Smooth muscle cell (in vitro differentiated cells): Measurements from ENCODE around the gene SLC30A10. TPM values are rescaled to one million over a fixed set of nuclear protein-coding genes. Genes with fewer than 3 reads are reported as not detected.
"Not testable (repeated sequence)": the region's sequence is repeated elsewhere in the genome, so short reads cannot be mapped to it uniquely, and the experiment has no call there.

Experiments
- DNase-seq: peaks from one replicate; lab custom pipeline; 2025; ENCODE audit not compliant: unreplicated experiment; lab: John Stamatoyannopoulos, UW
- H2AFZ ChIP-seq: fragments of 200-600 bp; sonication (generic); 2 replicates; pipeline ENCODE4 v1.6.0; 2016; ENCODE audit warnings: antibody characterized with exemption, low read depth, mild to moderate bottlenecking
- H3F3A ChIP-seq: fragments of 200-600 bp; sonication (generic); 2 replicates; pipeline ENCODE4 v1.6.0; 2017; ENCODE audit warnings: antibody characterized with exemption, low read depth
- H3K27ac ChIP-seq: fragments of 200-600 bp; sonication (generic); 2 replicates; pipeline ENCODE4 v1.5.1; 2016; ENCODE audit warnings: low read depth, mild to moderate bottlenecking
- H3K27me3 ChIP-seq: fragments of 200-600 bp; sonication (generic); 2 replicates; pipeline ENCODE4 v1.6.1; 2016; ENCODE audit warnings: low read depth, mild to moderate bottlenecking
- H3K36me3 ChIP-seq: fragments of 200-600 bp; sonication (generic); 2 replicates; pipeline ENCODE4 v1.5.1; 2016; ENCODE audit warnings: low read depth
- H3K4me1 ChIP-seq: fragments of 200-600 bp; sonication (generic); 2 replicates; pipeline ENCODE4 v1.5.1; 2016; ENCODE audit warnings: low read depth
- H3K4me2 ChIP-seq: fragments of 200-600 bp; sonication (generic); 2 replicates; pipeline ENCODE4 v1.6.0; 2016; ENCODE audit warnings: mild to moderate bottlenecking
- H3K4me3 ChIP-seq: fragments of 200-600 bp; sonication (generic); 2 replicates; pipeline ENCODE4 v1.5.1; 2016; ENCODE audit warnings: mild to moderate bottlenecking
- H3K79me2 ChIP-seq: fragments of 200-600 bp; sonication (generic); 2 replicates; pipeline ENCODE4 v1.6.0; 2016; ENCODE audit warnings: low read depth, mild to moderate bottlenecking
- H3K9ac ChIP-seq: fragments of 200-600 bp; sonication (generic); 2 replicates; pipeline ENCODE4 v1.6.0; 2016; ENCODE audit warnings: low read depth
- H3K9me3 ChIP-seq: fragments of 200-600 bp; sonication (generic); replicated peaks from 2 replicates; pipeline ENCODE4 v1.5.1; 2016; ENCODE audit warnings: low read depth
- H4K20me1 ChIP-seq: fragments of 200-600 bp; sonication (generic); 2 replicates; pipeline ENCODE4 v1.6.0; 2016; ENCODE audit warnings: low read depth
- CTCF ChIP-seq: fragments of 200-600 bp; sonication (generic); IDR thresholded peaks from 2 replicates; pipeline ENCODE4 v1.5.1; 2017; ENCODE audit warnings: borderline replicate concordance, mild to moderate bottlenecking, antibody characterized with exemption; ENCODE audit not compliant: insufficient read depth, poor library complexity, severe bottlenecking
- WGBS: methylation state at CpG from one replicate; pipeline ENCODE4 v1.1.7; 2016; ENCODE audit warnings: low lambda C conversion rate; 5-methylcytosine and 5-hydroxymethylcytosine counted together
- polyA plus RNA-seq: library from polyadenylated mRNA; unstranded; fragments of >200 nt; fragmentation: Nextera tagmentation; extraction: Ambion mirVana; gene quantifications from 2 replicates; pipeline ENCODE4 v1.2.1, GENCODE V29; 2016
- total RNA-seq: library from RNA; depleted of rRNA; stranded (reverse); fragments of >200 nt; gene quantifications from 2 replicates; pipeline ENCODE4 v1.2.3, GENCODE V29; 2014

SLC30A10 gene
- total and polyA plus RNA-seq, 2 experiments from 2014 or later, result not detected

- no peaks in the 10 kb centered on the region for H4K20me1 ChIP-seq
- no peaks in the 10 kb centered on the region for H3K36me3 ChIP-seq
- H3F3A ChIP-seq, result no peaks in the 10 kb centered on the region
- DNase-seq, result no peak
- H2AFZ ChIP-seq, result no peak overlapping the region
- no CpG with 5 or more reads among the region's 1 CpG for WGBS
- no peak for TF ChIP-seq CTCF
- no peaks in the 10 kb centered on the region for H3K4me1 ChIP-seq
- H3K4me3 ChIP-seq, result no peak overlapping the region
- no peaks in the 10 kb centered on the region for H3K79me2 ChIP-seq
- no peak overlapping the region for H3K9ac ChIP-seq
- H3K27me3 ChIP-seq, result peaks cover 4% of the 10 kb centered on the region
- no peaks in the 10 kb centered on the region for H3K9me3 ChIP-seq
- no peak overlapping the region for H3K4me2 ChIP-seq
- no peak overlapping the region for H3K27ac ChIP-seq
Measured at GRCh38 chr1:219900882-219901281, 27.5 kb downstream of the SLC30A10 start.

GRCh38 chr1:219900201-219900600, 28.2 kb downstream of the SLC30A10 start:
- H3K36me3 ChIP-seq, result no peaks in the 10 kb centered on the region
- H3K4me1 ChIP-seq, result no peaks in the 10 kb centered on the region
- no peaks in the 10 kb centered on the region for H3K79me2 ChIP-seq
- no peaks in the 10 kb centered on the region for H4K20me1 ChIP-seq
- H3K4me3 ChIP-seq, result no peak overlapping the region
- TF ChIP-seq CTCF, result no peak
- no peaks in the 10 kb centered on the region for H3K9me3 ChIP-seq
- H2AFZ ChIP-seq, result no peak overlapping the region
- 77% methylated on average over 1 of the region's 1 CpG for WGBS
- peaks cover 10% of the 10 kb centered on the region for H3K27me3 ChIP-seq
- H3K27ac ChIP-seq, result no peak overlapping the region
- no peak overlapping the region for H3K4me2 ChIP-seq
- H3K9ac ChIP-seq, result no peak overlapping the region
- no peaks in the 10 kb centered on the region for H3F3A ChIP-seq
- no peak for DNase-seq

GRCh38 chr1:219898375-219898774, 30.0 kb downstream of the SLC30A10 start:
- Histone ChIP-seq H2AFZ (no peak overlapping the region), H4K20me1 (no peaks in the 10 kb centered on the region), H3K79me2 (no peaks in the 10 kb centered on the region), H3K36me3 (no peaks in the 10 kb centered on the region), H3K27me3 (peaks cover 13% of the 10 kb centered on the region), H3K27ac (no peak overlapping the region), H3K4me2 (no peak overlapping the region), H3K9me3 (no peaks in the 10 kb centered on the region), H3F3A (no peaks in the 10 kb centered on the region), H3K9ac (no peak overlapping the region), H3K4me1 (no peaks in the 10 kb centered on the region), H3K4me3 (no peak overlapping the region)
- no peak for DNase-seq
- TF ChIP-seq CTCF, result no peak
- 85% methylated on average over 5 of the region's 5 CpGs for WGBS

GRCh38 chr1:219897914-219898313, 30.4 kb downstream of the SLC30A10 start:
- Histone ChIP-seq H3K36me3 (no peaks in the 10 kb centered on the region), H2AFZ (no peak overlapping the region), H3K79me2 (no peaks in the 10 kb centered on the region), H3K4me1 (no peaks in the 10 kb centered on the region), H3K27me3 (peaks cover 13% of the 10 kb centered on the region), H3K9ac (no peak overlapping the region), H3K9me3 (no peaks in the 10 kb centered on the region), H3K4me2 (no peak overlapping the region), H3F3A (no peaks in the 10 kb centered on the region), H3K4me3 (no peak overlapping the region), H3K27ac (no peak overlapping the region), H4K20me1 (no peaks in the 10 kb centered on the region)
- WGBS, result 36% methylated on average over 5 of the region's 5 CpGs
- DNase-seq, result no peak
- TF ChIP-seq CTCF, result no peak

GRCh38 chr1:219892271-219892670, 36.1 kb downstream of the SLC30A10 start:
- not testable (repeated sequence) for H3K4me3 ChIP-seq, H3K27ac ChIP-seq, DNase-seq, H3K4me2 ChIP-seq, H3K9me3 ChIP-seq, H4K20me1 ChIP-seq, H3K4me1 ChIP-seq, H3K79me2 ChIP-seq, H3K36me3 ChIP-seq, H3K9ac ChIP-seq, H2AFZ ChIP-seq, H3F3A ChIP-seq
- H3K27me3 ChIP-seq, result peaks cover 13% of the 10 kb centered on the region
- WGBS, result 90% methylated on average over 1 of the region's 1 CpG

- not testable (repeated sequence) for DNase-seq, H3K27ac ChIP-seq, H3K4me1 ChIP-seq, H2AFZ ChIP-seq, H3K4me3 ChIP-seq, H3F3A ChIP-seq, H3K79me2 ChIP-seq, H3K9ac ChIP-seq, H3K4me2 ChIP-seq, H3K36me3 ChIP-seq, H3K9me3 ChIP-seq, H4K20me1 ChIP-seq
- peaks cover 13% of the 10 kb centered on the region for H3K27me3 ChIP-seq
- 89% methylated on average over 4 of the region's 4 CpGs for WGBS
Measured at GRCh38 chr1:219891846-219892245, 36.5 kb downstream of the SLC30A10 start.
